Activated naive CD4-positive, alpha-beta T cell treated with anti-CD3 and anti-CD28 coated beads, Interleukin-2, amount 50 U/mL, for 72 hours (primary cell): ENCODE measurements around the gene RPL4. TPM values are rescaled to one million over a fixed set of nuclear protein-coding genes. Genes with fewer than 3 reads are reported as not detected.

Source experiments
- total RNA-seq, 2 donors: library from RNA; stranded (reverse); gene quantifications; one replicate each; pipeline ENCODE4 v1.2.3, GENCODE V29; 2022

Gene RPL4
- total RNA-seq, 2 donors from 2014 or later, result 3,813 to 4,802 TPM

Other genes with a start within 250 kb of the RPL4 start
- 10 to 100 TPM; 11.2 to 27.0 TPM for gene DIS3L, start 211.3 kb downstream of the RPL4 start, total RNA-seq
- 10 to 100 TPM; 27.9 to 36.3 TPM for gene TIPIN, start 148.2 kb downstream of the RPL4 start, total RNA-seq
- 100 to 1,000 TPM in 1 of 2 donors, 10 to 100 TPM in 1; 78.8 to 131 TPM for gene MAP2K1, start 117.9 kb downstream of the RPL4 start, total RNA-seq
- 10 to 100 TPM; 18.9 to 27.7 TPM for gene SNAPC5, start 7.1 kb downstream of the RPL4 start, total RNA-seq
- 10 to 100 TPM; 28.1 to 40.9 TPM for gene ZWILCH, start 471 bp upstream of the RPL4 start, total RNA-seq
- gene LCTL, start 61.1 kb upstream of the RPL4 start, total RNA-seq, result not detected
- under 1 TPM; 0.20 to 0.70 TPM for gene SMAD6, start 197.4 kb upstream of the RPL4 start, total RNA-seq